Adipocyte (in vitro differentiated cells): ENCODE data around the gene ZDHHC14.
"Not testable (repeated sequence)": the region's sequence is repeated elsewhere in the genome, so short reads cannot be mapped to it uniquely, and the experiment has no call there.

Experiments used
- DNase-seq: peaks from one replicate; pipeline ENCODE4 v3.0.0-alpha.2; 2015; ENCODE audit warnings: low read depth
- H3K27me3 ChIP-seq: replicated peaks from 2 replicates; pipeline ENCODE4 v1.7.0; 2013; ENCODE audit warnings: mild to moderate bottlenecking, low read length, moderate library complexity; ENCODE audit not compliant: control insufficient read depth, insufficient read depth
- H3K36me3 ChIP-seq: 2 replicates; pipeline ENCODE4 v1.7.0; 2013; ENCODE audit warnings: low read length, mild to moderate bottlenecking, moderate library complexity; ENCODE audit not compliant: control insufficient read depth, insufficient read depth, severe bottlenecking
- H3K4me1 ChIP-seq: 2 replicates; pipeline ENCODE4 v1.7.0; 2013; ENCODE audit warnings: mild to moderate bottlenecking, low read length, moderate library complexity; ENCODE audit not compliant: control insufficient read depth, insufficient read depth
- H3K4me3 ChIP-seq: 2 replicates; pipeline ENCODE4 v1.7.0; 2013; ENCODE audit warnings: mild to moderate bottlenecking, low read length, moderate library complexity
- H3K9ac ChIP-seq: 2 replicates; pipeline ENCODE4 v1.7.0; 2013; ENCODE audit warnings: mild to moderate bottlenecking, low read length, moderate library complexity
- H3K9me3 ChIP-seq: 2 replicates; pipeline ENCODE4 v1.7.0; 2013; ENCODE audit warnings: mild to moderate bottlenecking, low read length, moderate library complexity; ENCODE audit not compliant: control insufficient read depth

ZDHHC14 gene

DNA sequence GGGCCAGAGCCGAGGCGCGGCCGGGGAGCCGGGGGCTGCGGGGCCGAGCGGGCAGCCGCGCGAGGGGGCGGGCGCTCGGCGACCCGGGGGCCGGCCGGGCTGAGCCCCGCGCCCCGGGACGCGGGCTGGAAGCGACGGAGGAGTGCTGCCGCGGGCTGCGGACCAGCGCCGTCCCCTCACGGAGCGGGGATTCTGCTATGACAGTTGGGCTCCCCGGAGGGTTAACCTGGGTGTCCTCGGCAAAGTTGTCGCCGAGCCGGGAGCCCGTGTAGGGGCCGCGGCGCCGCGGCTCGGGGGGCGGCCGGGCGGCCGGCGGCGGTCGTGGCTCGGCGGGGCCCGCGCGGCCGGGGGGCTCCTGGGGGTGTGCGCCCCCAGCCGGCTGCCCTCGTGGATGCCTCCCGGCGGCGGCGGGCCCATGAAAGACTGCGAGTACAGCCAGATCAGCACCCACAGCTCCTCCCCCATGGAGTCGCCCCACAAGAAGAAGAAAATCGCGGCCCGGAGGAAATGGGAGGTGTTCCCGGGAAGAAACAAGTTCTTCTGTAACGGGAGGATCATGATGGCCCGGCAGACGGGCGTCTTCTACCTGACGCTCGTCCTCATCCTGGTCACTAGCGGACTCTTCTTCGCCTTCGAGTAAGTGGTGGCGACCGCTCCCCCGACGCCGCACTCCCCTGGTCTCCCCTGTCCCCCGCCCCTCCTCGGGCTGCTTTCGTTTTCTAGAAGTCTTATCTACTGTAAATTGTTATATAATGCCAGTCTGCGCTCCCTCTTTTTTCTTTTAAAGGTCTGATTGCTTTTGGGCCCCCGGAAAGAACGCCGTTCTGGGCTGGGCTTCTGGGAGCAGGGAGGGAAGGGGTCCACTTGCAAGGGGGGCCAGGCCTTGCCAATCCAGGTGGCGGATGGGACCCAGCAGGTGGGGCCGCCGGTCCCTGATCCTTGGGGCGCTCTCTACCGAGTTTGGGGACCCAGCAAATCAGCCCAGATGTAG, 936 bp downstream of the ZDHHC14 start:
- DNase-seq: peak; percentile 79
- H3K9ac ChIP-seq: peak overlapping the region; percentile 79
- peak overlapping the region; percentile 95 for H3K4me3 ChIP-seq
- no peaks in the 10 kb centered on the region for H3K36me3 ChIP-seq
- peaks cover 7% of the 10 kb centered on the region for H3K27me3 ChIP-seq
- H3K9me3 ChIP-seq: no peaks in the 10 kb centered on the region
- H3K4me1 ChIP-seq: peaks cover 6% of the 10 kb centered on the region

DNA sequence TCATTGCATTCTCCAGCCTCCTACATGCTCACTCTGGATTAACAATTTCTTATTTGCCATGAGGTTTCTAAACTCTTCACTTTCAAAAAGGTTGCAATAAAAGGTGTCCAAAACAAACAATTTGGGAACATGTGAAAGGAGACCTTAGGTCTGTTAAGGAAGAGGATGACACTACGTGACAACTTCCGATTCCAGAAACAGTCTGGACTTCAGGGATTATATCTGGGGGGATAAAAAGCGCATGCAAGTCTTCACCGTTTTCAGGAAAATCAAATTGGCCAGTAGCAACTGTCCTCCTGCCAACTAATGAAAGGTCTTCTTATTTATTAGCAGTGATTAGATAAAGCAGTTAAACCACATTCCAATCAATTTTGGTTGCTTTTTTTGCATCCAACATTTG, 1.8 kb downstream of the ZDHHC14 start:
- peak overlapping the region; percentile 95 for H3K4me3 ChIP-seq
- H3K36me3 ChIP-seq: no peaks in the 10 kb centered on the region
- peak overlapping the region; percentile 79 for H3K9ac ChIP-seq
- peaks cover 7% of the 10 kb centered on the region for H3K27me3 ChIP-seq
- no peak for DNase-seq
- peaks cover 6% of the 10 kb centered on the region for H3K4me1 ChIP-seq
- no peaks in the 10 kb centered on the region for H3K9me3 ChIP-seq

DNA sequence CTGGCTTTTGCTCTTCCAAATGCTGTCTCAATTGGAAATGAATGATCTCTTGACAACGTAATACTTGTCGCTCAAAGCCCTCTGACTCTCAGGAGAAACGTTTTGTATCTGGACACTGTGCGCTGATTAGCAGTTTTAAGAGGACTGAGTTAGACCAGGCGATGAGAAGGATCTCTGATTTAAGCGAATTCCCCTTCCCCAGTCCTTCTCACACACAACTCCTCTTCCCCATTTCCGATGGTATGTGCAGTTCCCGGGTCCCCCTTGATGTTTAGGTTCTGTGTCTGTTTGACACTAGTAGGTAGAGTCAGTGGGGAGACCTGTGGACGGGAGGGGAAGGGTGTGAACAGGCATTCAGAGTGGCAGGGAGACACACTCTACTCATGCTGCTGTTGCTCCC, 2.5 kb downstream of the ZDHHC14 start:
- no peak overlapping the region for H3K4me3 ChIP-seq

DNA sequence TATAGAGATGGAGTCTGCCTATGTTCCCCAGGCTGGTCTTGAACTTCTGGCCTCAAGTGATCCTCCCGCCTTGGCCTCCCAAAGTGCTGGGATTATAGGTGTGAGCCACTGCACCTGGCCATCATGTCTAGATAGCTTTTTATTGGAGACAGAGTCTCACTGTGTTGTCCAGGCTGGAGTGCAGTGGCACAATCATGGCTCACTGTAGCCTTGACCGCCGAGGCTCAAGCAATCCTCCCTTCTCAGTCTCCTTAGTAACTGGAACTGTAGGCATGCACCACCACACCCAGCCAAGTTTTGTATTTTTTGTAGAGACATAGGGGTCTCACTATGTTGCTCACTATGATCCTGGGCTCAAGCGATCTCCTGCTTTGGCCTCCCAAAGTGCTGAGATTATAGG, 4.0 kb downstream of the ZDHHC14 start:
- H3K9ac ChIP-seq, H3K4me1 ChIP-seq, H3K9me3 ChIP-seq, H3K4me3 ChIP-seq, H3K27me3 ChIP-seq, DNase-seq, H3K36me3 ChIP-seq: not testable (repeated sequence)

More for the DNA sequence above, 2.5 kb downstream of the ZDHHC14 start:
- H3K9ac ChIP-seq: no peak overlapping the region
- no peaks in the 10 kb centered on the region for H3K36me3 ChIP-seq
- DNase-seq: no peak
- H3K27me3 ChIP-seq: peaks cover 7% of the 10 kb centered on the region
- no peaks in the 10 kb centered on the region for H3K9me3 ChIP-seq
- peaks cover 6% of the 10 kb centered on the region for H3K4me1 ChIP-seq

DNA sequence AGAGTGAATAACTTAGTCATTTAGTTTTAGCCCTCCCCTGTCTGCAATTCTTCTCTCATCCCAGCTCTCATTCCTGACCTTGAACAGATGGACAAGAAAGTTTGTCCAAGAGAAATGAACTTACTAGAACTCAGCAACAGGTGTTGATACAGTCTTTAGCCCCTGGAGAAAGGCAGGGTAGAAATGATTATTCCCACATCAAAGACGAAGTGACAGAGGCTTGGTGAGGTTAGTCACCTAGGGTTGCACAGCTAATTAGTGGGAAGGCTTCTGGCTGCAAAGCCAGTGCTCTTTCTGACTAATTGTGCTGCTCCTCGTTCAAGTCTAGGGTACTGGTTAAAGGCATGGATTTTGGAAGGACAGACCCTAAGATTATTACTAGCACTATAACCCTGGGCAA, 4.5 kb downstream of the ZDHHC14 start:
- Histone ChIP-seq H3K36me3 (no peaks in the 10 kb centered on the region), H3K4me1 (peaks cover 3% of the 10 kb centered on the region), H3K9ac (no peak overlapping the region), H3K9me3 (peaks cover 7% of the 10 kb centered on the region), H3K27me3 (peaks cover 7% of the 10 kb centered on the region), H3K4me3 (no peak overlapping the region)
- DNase-seq: no peak

DNA sequence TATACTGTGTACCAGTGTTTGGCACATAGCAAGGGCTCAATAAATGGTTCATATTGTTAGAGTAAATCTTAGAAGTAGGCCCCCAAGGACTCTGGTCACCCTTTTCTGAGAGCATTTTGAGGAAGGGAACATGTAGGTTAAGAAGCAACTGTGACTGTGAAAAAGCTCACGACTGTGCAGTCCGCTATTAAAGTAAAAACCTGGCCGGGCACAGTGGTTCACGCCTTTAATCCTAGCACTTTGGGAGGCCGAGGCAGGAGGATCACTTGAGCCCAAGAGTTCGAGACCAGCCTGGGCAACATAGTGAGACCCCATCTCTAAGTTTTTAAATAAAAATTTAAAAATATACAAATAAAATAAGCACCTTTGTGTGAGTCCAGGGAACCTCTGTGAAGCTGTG, 5.0 kb downstream of the ZDHHC14 start:
- Histone ChIP-seq H3K36me3 (no peaks in the 10 kb centered on the region), H3K27me3 (peaks cover 7% of the 10 kb centered on the region), H3K4me1 (peaks cover 3% of the 10 kb centered on the region), H3K9ac (no peak overlapping the region), H3K9me3 (peaks cover 13% of the 10 kb centered on the region), H3K4me3 (no peak overlapping the region)
- DNase-seq: no peak

DNA sequence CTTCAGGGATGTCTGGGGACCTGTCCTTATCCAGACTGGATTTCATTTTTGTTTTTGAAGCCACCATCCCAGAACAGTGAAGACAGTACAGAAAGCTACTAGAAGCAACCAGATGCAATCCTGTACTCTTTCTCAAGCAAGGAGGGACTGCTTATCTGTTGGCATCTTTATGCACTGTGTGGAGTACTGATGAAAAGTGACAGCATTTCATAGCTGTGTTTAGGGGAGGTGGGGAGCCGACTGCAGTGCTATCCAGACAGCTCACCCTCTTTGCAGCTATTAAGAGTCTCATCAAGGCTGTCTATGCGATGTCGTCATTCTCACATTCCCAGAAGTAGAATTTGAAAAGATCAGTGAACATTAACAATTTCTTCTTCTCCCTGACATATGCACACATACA, 5.5 kb downstream of the ZDHHC14 start:
- no peak for DNase-seq
- H3K36me3 ChIP-seq: no peaks in the 10 kb centered on the region
- H3K9me3 ChIP-seq: peaks cover 17% of the 10 kb centered on the region
- peaks cover 7% of the 10 kb centered on the region for H3K27me3 ChIP-seq
- no peak overlapping the region for H3K9ac ChIP-seq
- H3K4me3 ChIP-seq: no peak overlapping the region
- peaks cover 3% of the 10 kb centered on the region for H3K4me1 ChIP-seq

DNA sequence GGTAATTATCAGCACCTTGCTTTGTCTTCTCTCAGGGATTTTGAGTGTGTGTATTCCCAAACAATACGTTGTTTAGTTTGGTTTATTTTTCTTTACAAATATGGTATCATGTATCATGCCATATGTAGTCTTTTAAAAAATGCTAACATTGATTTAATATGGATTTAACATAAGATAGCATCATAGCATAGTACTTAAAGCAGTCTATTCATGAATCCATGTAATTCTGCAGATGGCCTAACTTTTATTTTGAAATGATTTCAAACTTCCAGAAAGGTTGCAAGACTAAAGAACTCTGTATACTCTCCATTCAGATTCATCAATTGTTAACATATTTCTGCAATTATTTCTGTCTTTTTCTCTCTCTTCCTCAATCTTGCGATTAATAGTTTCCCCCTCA, 7.9 kb downstream of the ZDHHC14 start:
- no peaks in the 10 kb centered on the region for H3K36me3 ChIP-seq
- H3K9me3 ChIP-seq: peaks cover 21% of the 10 kb centered on the region
- no peak for DNase-seq
- H3K4me1 ChIP-seq: no peaks in the 10 kb centered on the region
- H3K9ac ChIP-seq: no peak overlapping the region
- H3K27me3 ChIP-seq: no peaks in the 10 kb centered on the region
- no peak overlapping the region for H3K4me3 ChIP-seq

DNA sequence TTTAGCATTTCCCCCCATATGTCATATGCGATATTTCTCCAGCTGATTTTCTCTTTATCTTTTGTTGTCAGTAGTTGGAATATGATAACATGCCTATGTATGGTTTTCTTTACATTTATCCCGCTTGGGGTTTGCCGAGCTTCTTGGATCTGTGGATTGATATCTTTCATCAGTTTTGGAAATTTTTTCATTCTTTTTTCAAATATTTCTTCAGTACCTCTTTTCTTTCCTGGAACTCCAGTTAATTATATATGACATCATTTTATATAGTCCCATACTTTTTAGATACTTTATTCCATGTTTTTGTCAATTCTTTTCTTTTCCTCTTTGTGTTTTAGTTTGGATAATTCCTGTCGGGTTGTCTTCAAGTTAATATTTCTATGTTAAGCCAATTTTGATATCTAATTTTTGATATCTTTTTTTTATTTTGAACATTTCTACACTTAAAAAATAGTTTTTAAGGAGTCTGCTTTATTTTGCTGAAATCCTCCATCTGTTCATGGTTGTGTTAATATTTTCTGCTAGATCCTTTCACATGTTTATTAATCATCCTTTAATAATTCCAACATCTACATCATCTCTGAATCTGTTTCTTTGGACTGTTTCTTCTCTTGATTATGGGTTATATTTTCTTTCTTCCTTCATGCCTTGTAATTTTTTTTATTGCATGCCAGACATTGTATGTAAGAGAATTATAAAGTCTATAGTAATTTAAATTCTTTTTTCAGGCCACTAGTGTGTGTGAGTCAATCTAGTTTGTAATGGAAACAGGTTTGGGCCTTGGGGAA, 9.5 kb downstream of the ZDHHC14 start:
- DNase-seq: no peak
- H3K36me3 ChIP-seq: no peaks in the 10 kb centered on the region
- no peak overlapping the region for H3K4me3 ChIP-seq
- no peaks in the 10 kb centered on the region for H3K4me1 ChIP-seq
- peaks cover 21% of the 10 kb centered on the region for H3K9me3 ChIP-seq
- no peaks in the 10 kb centered on the region for H3K27me3 ChIP-seq
- no peak overlapping the region for H3K9ac ChIP-seq

DNA sequence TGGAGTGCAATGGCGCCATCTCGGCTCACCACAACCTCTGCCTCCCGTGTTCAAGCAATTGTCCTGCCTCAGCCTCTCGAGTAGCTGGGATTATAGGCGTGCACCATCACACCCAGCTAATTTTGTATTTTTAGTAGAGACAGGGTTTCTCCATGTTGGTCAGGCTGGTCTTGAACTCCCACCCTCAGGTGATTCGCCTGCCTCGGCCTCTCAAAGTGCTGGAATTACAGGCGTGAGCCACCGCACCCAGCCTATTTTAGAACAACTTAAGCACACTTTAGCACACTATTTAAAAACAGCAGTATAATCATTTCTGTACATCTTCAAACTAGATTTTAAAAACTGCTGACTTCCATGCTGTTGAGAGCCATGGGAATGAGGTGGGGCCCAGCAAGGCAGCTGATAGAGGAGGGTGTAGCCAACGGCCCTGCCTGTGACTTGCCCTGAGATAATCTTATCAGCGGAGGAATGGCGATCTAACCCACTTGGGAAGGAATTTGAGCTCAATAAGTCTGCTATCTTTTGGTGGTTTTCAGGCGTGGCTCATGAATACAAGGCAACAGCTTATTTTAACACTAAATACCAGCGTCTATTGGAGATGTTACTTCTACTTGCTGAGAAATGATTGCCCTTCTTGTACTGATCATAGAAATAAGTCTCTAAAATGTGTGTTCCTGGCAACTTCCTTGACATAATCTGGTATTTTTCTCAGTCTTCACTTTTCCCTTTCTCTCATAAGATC, 12.1 kb downstream of the ZDHHC14 start:
- Histone ChIP-seq H3K9ac (no peak overlapping the region), H3K27me3 (no peaks in the 10 kb centered on the region), H3K4me3 (no peak overlapping the region), H3K4me1 (no peaks in the 10 kb centered on the region), H3K36me3 (no peaks in the 10 kb centered on the region), H3K9me3 (peaks cover 21% of the 10 kb centered on the region)
- no peak for DNase-seq
